IPS-NIHi7 (cell line): ENCODE data around the gene FMO4.
"Not testable (repeated sequence)": the region's sequence is repeated elsewhere in the genome, so short reads cannot be mapped to it uniquely, and the experiment has no call there.

Source experiments
- DNase-seq: peaks from one replicate; pipeline ENCODE4 v3.0.0; 2012; ENCODE audit warnings: mixed read lengths; ENCODE audit errors: extremely low spot score

The FMO4 gene

GRCh38 chr1:171334024-171334640 lies 20.1 kb downstream of the FMO4 start:
- DNase-seq: no peak

- DNase-seq: no peak
Measured at GRCh38 chr1:171335964-171336363, 22.0 kb downstream of the FMO4 start.

GRCh38 chr1:171339345-171339744 lies 25.4 kb downstream of the FMO4 start:
- DNase-seq: not testable (repeated sequence)

GRCh38 chr1:171343727-171344472 lies 29.9 kb downstream of the FMO4 start:
- DNase-seq: no peak

GRCh38 chr1:171344473-171344820 lies 30.5 kb downstream of the FMO4 start:
- DNase-seq: no peak

GRCh38 chr1:171345536-171345935 lies 31.6 kb downstream of the FMO4 start:
- no peak for DNase-seq

GRCh38 chr1:171346881-171347280 lies 32.9 kb downstream of the FMO4 start:
- no peak for DNase-seq

- DNase-seq: no peak
Measured at GRCh38 chr1:171350594-171350993, 36.6 kb downstream of the FMO4 start.

GRCh38 chr1:171351961-171352360 lies 38.0 kb downstream of the FMO4 start:
- no peak for DNase-seq

- no peak for DNase-seq
Measured at GRCh38 chr1:171352554-171352953, 38.6 kb downstream of the FMO4 start.

GRCh38 chr1:171355727-171356126 lies 41.7 kb downstream of the FMO4 start:
- DNase-seq: peak; percentile 20

GRCh38 chr1:171357179-171357578 lies 43.2 kb downstream of the FMO4 start:
- no peak for DNase-seq

- not testable (repeated sequence) for DNase-seq
Measured at GRCh38 chr1:171359355-171359648, 45.3 kb downstream of the FMO4 start.

GRCh38 chr1:171359731-171360527 lies 45.9 kb downstream of the FMO4 start:
- DNase-seq: not testable (repeated sequence)

GRCh38 chr1:171366085-171366484 lies 52.1 kb downstream of the FMO4 start:
- no peak for DNase-seq

- no peak for DNase-seq
Measured at GRCh38 chr1:171366816-171367215, 52.8 kb downstream of the FMO4 start.

GRCh38 chr1:171367436-171367835 lies 53.5 kb downstream of the FMO4 start:
- DNase-seq: no peak

- DNase-seq: no peak
Measured at GRCh38 chr1:171372418-171373084, 58.6 kb downstream of the FMO4 start.

GRCh38 chr1:171373357-171374122 lies 59.6 kb downstream of the FMO4 start:
- DNase-seq: not testable (repeated sequence)

GRCh38 chr1:171379846-171380245 lies 65.9 kb downstream of the FMO4 start:
- DNase-seq: no peak

- no peak for DNase-seq
Measured at GRCh38 chr1:171381866-171382210, 67.9 kb downstream of the FMO4 start.

- DNase-seq: no peak
Measured at GRCh38 chr1:171384496-171384895, 70.5 kb downstream of the FMO4 start.
